ENCODE data around the gene COBLL1.
A peak's percentile ranks its signal among the peaks of the same experiment; 100 is the strongest.

Gene COBLL1

GRCh38 chr2:164840930-164841718 is 499 bp downstream of the COBLL1 start:
- H3K4me1 Mint-ChIP-seq: peaks cover 9% of the 10 kb centered on the region
- no peaks in the 10 kb centered on the region for H3K9me3 Mint-ChIP-seq
- no peak overlapping the region for H3K27ac Mint-ChIP-seq
- DNase-seq: peak; percentile 79
- TF ChIP-seq, protein P1, sequence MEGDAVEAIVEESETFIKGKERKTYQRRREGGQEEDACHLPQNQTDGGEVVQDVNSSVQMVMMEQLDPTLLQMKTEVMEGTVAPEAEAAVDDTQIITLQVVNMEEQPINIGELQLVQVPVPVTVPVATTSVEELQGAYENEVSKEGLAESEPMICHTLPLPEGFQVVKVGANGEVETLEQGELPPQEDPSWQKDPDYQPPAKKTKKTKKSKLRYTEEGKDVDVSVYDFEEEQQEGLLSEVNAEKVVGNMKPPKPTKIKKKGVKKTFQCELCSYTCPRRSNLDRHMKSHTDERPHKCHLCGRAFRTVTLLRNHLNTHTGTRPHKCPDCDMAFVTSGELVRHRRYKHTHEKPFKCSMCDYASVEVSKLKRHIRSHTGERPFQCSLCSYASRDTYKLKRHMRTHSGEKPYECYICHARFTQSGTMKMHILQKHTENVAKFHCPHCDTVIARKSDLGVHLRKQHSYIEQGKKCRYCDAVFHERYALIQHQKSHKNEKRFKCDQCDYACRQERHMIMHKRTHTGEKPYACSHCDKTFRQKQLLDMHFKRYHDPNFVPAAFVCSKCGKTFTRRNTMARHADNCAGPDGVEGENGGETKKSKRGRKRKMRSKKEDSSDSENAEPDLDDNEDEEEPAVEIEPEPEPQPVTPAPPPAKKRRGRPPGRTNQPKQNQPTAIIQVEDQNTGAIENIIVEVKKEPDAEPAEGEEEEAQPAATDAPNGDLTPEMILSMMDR (IDR thresholded peaks at IDR 0.05): no peak
- peaks cover 52% of the 10 kb centered on the region for H3K27me3 Mint-ChIP-seq (ENCODE audit: low read depth, poor library complexity)
- H3K36me3 Mint-ChIP-seq (ENCODE audit: low read depth): no peaks in the 10 kb centered on the region
- peak overlapping the region; percentile 83 for H3K4me3 Mint-ChIP-seq

- no peaks in the 10 kb centered on the region for H3K9me3 Mint-ChIP-seq
- DNase-seq: peak; percentile 20
- H3K4me1 Mint-ChIP-seq: peaks cover 9% of the 10 kb centered on the region
- TF ChIP-seq, protein P1 (IDR thresholded peaks at IDR 0.05): no peak
- peaks cover 48% of the 10 kb centered on the region for H3K27me3 Mint-ChIP-seq (ENCODE audit: low read depth, poor library complexity)
- peak overlapping the region; percentile 81 for H3K4me3 Mint-ChIP-seq
- no peak overlapping the region for H3K27ac Mint-ChIP-seq
- H3K36me3 Mint-ChIP-seq (ENCODE audit: low read depth): no peaks in the 10 kb centered on the region
These were observed 1.1 kb downstream of the COBLL1 start for GRCh38 chr2:164840458-164840929.

DNA sequence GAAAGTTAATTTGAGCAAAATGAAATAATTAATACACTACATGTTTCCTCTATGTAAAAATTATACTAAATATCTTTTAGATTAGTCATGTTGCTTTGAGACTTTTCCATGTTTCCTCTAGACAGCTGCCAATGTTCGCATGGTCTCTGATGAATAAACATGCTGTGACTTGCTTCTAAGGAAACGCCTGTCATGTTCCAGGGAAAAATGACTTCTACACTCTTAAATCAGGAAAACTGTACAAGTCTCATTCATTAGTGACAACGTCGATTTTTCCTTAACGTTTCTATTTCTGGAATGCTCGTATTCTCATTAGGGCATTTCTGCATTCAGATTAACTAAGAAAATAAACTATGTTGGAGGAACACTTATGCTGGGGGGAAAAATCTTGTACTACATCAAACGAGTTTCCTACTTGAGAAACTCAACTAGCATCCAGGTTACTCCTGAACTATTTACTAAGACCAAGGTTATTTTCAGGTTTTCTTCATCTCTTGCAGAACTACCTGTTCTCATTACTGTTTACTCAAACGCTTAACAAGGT is 1.6 kb downstream of the COBLL1 start:
- Mint-ChIP-seq H3K27me3 (ENCODE audit: low read depth, poor library complexity) (peaks cover 48% of the 10 kb centered on the region), H3K4me3 (peak overlapping the region; percentile 81), H3K4me1 (peaks cover 9% of the 10 kb centered on the region), H3K36me3 (ENCODE audit: low read depth) (no peaks in the 10 kb centered on the region), H3K27ac (no peak overlapping the region), H3K9me3 (no peaks in the 10 kb centered on the region)
- no peak for DNase-seq
- TF ChIP-seq, protein P1 (IDR thresholded peaks at IDR 0.05): no peak

DNA sequence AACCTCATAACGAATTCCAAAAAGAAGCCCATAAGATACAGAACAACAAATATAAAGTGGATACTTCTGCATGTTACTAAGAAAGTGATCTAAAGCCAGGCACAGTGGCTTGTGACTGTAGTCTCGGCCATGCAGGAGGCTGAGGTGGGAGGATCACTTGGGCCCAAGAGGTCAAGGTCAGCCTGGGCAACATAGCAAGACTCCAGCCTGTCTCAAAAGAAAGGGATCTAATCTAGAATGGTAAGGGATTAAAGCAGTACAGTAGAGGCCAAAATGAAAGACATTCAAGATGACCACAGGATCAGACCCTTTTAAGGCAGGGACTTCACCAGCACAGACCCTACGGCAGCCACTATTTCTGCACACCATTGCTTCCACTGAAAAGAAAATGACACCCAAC is 3.8 kb downstream of the COBLL1 start:
- no peak overlapping the region for H3K4me3 Mint-ChIP-seq
- H3K27me3 Mint-ChIP-seq (ENCODE audit: low read depth, poor library complexity): peaks cover 41% of the 10 kb centered on the region
- no peaks in the 10 kb centered on the region for H3K36me3 Mint-ChIP-seq (ENCODE audit: low read depth)
- TF ChIP-seq, protein P1 (IDR thresholded peaks at IDR 0.05): no peak
- H3K27ac Mint-ChIP-seq: no peak overlapping the region
- H3K4me1 Mint-ChIP-seq: peaks cover 9% of the 10 kb centered on the region
- DNase-seq: no peak
- H3K9me3 Mint-ChIP-seq: no peaks in the 10 kb centered on the region

- no peak overlapping the region for H3K27ac Mint-ChIP-seq
- H3K4me3 Mint-ChIP-seq: no peak overlapping the region
- peaks cover 9% of the 10 kb centered on the region for H3K4me1 Mint-ChIP-seq
These were observed 4.7 kb downstream of the COBLL1 start for GRCh38 chr2:164836907-164837306.

More at GRCh38 chr2:164836907-164837306, 4.7 kb downstream of the COBLL1 start:
- Mint-ChIP-seq H3K27me3 (ENCODE audit: low read depth, poor library complexity) (peaks cover 41% of the 10 kb centered on the region), H3K36me3 (ENCODE audit: low read depth) (no peaks in the 10 kb centered on the region), H3K9me3 (no peaks in the 10 kb centered on the region)
- DNase-seq: no peak
- TF ChIP-seq, protein P1 (IDR thresholded peaks at IDR 0.05): no peak

All from nephron progenitor cell (in vitro differentiated cells).